Testis (tissue), 2 donors: ENCODE measurements around the gene ADD3.
"Not testable (repeated sequence)": the region's sequence is repeated elsewhere in the genome, so short reads cannot be mapped to it uniquely, and the experiment has no call there.

Source experiments
- POLR2A ChIP-seq: fragments of 450-650 bp; IDR thresholded peaks from one replicate; pipeline ENCODE4 v1.6.1; 2017; ENCODE audit warnings: antibody characterized with exemption, mild to moderate bottlenecking, moderate library complexity
- TF ChIP-seq, protein P1 (sequence below), 3 experiments: fragments of 450-650 bp in 2 of 3; fragments of 200-600 bp in 1 of 3; sonication (generic) in 1 of 3; IDR thresholded peaks; one replicate each; pipeline ENCODE4 v1.5.1; 2016 to 2019; ENCODE audit warnings: antibody characterized with exemption in 3 of 3, mild to moderate bottlenecking in 2 of 3, moderate library complexity in 1 of 3

DNA sequence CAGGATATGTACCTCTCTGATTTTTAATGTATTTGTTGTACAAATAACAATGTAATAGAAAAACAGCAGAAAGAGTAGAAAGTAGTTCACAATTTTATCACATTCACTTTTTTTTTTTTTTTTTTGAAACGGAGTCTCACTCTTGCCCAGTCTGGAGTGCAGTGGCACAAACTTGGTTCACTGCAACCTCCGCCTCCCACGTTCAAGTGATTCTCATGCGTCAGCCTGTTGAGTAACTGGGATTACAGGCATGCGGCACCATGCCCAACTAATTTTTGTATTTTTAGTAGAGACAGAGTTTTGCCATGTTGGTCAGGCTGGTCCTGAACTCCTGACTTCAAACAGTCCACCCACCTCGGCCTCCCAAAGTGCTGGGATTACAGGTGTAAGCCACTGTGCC, 128.1 kb downstream of the ADD3 start:
- TF ChIP-seq, protein P1, sequence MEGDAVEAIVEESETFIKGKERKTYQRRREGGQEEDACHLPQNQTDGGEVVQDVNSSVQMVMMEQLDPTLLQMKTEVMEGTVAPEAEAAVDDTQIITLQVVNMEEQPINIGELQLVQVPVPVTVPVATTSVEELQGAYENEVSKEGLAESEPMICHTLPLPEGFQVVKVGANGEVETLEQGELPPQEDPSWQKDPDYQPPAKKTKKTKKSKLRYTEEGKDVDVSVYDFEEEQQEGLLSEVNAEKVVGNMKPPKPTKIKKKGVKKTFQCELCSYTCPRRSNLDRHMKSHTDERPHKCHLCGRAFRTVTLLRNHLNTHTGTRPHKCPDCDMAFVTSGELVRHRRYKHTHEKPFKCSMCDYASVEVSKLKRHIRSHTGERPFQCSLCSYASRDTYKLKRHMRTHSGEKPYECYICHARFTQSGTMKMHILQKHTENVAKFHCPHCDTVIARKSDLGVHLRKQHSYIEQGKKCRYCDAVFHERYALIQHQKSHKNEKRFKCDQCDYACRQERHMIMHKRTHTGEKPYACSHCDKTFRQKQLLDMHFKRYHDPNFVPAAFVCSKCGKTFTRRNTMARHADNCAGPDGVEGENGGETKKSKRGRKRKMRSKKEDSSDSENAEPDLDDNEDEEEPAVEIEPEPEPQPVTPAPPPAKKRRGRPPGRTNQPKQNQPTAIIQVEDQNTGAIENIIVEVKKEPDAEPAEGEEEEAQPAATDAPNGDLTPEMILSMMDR (IDR thresholded peaks at IDR 0.05), result not testable (repeated sequence)
- TF ChIP-seq POLR2A, result not testable (repeated sequence)
